GM12878 (cell line): ENCODE measurements around the gene FNDC3B. TPM values are rescaled to one million over a fixed set of nuclear protein-coding genes. Genes with fewer than 3 reads are reported as not detected.

Experiments
- ATAC-seq: fragments of 200-7000 bp; cut with Tn5 transposase; 3 replicates; pipeline ENCODE4 v1.9.1; 2020; ENCODE audit warnings: mild to moderate bottlenecking, moderate library complexity
- BruUV-seq: library from RNA; stranded (reverse); fragments of 400-500 nt; replicated peaks from 2 replicates; lab custom pipeline; 2021; lab: Mats Ljungman, UMichigan
- CTCF ChIA-PET: fragments of 300-600 bp; sonication (Branson Sonifier 250); formaldehyde crosslinking; extraction: SDS; loops from one replicate; lab custom pipeline; 2021; ENCODE audit warnings: inconsistent platforms; lab: Yijun Ruan, JAX
- POLR2A ChIA-PET: fragments of 350-600 bp; formaldehyde crosslinking; extraction: SDS; loops from one replicate; lab custom pipeline; 2021; ENCODE audit warnings: inconsistent platforms; lab: Charles Lee
- RAD21 ChIA-PET: fragments of 300-600 bp; sonication (Branson Sonifier 250); formaldehyde crosslinking; loops from one replicate; lab custom pipeline; 2023; ENCODE audit warnings: antibody characterized with exemption; ENCODE audit not compliant: unreplicated experiment; lab: Charles Lee
- SMC1A ChIA-PET: fragments of 300-600 bp; sonication (Branson Sonifier 250); formaldehyde crosslinking; loops from one replicate; lab custom pipeline; 2023; ENCODE audit not compliant: unreplicated experiment, uncharacterized antibody; lab: Charles Lee
- DNase-seq: peaks from one replicate; pipeline ENCODE4 v3.0.0-alpha.2; 2011; ENCODE audit warnings: low read depth, low spot score
- FAIRE-seq: peaks from 3 replicates; lab custom pipeline; 2011; peaks lifted over from hg19 to GRCh38; lab: Jason Lieb, UNC
- H2AFZ ChIP-seq: 2 replicates; pipeline ENCODE4 v1.6.0; 2011; ENCODE audit warnings: low read depth, low read length, control low read depth; ENCODE audit not compliant: control insufficient read depth
- H3K27ac ChIP-seq: 2 replicates; pipeline ENCODE4 v1.5.1; 2011; ENCODE audit warnings: control low read depth; ENCODE audit not compliant: control insufficient read depth, insufficient read depth
- H3K27me3 ChIP-seq, 2 experiments: replicated peaks in 1 of 2; 2 replicates each; pipeline versions ENCODE4 v1.6.0 to v1.6.1; 2011; ENCODE audit warnings: low read length in 1 of 2; ENCODE audit not compliant: control insufficient read depth in 2 of 2, insufficient read depth in 2 of 2
- H3K36me3 ChIP-seq, 2 experiments: 2 replicates each; pipeline ENCODE4 v1.5.1; 2011; ENCODE audit warnings: low read length in 1 of 2; ENCODE audit not compliant: control insufficient read depth in 2 of 2, insufficient read depth in 2 of 2
- H3K4me1 ChIP-seq: 2 replicates; pipeline ENCODE4 v1.6.1; 2011; ENCODE audit warnings: mild to moderate bottlenecking, low read length, moderate library complexity, mixed read lengths; ENCODE audit not compliant: control insufficient read depth, insufficient read depth
- H3K4me2 ChIP-seq: 2 replicates; pipeline ENCODE4 v1.6.0; 2011; ENCODE audit warnings: control low read depth; ENCODE audit not compliant: control insufficient read depth, insufficient read depth
- H3K4me3 ChIP-seq: fragments of 200-600 bp; sonication (generic); 2 replicates; pipeline ENCODE4 v1.5.1; 2016
- H3K79me2 ChIP-seq: 2 replicates; pipeline ENCODE4 v1.6.0; 2011; ENCODE audit warnings: low read length; ENCODE audit not compliant: control insufficient read depth, insufficient read depth
- H3K9ac ChIP-seq: 2 replicates; pipeline ENCODE4 v1.8.0; 2011; ENCODE audit warnings: low read length, control low read depth, mixed read lengths; ENCODE audit not compliant: control insufficient read depth, insufficient read depth
- H3K9me3 ChIP-seq: replicated peaks from 3 replicates; pipeline ENCODE4 v1.5.1; 2011; ENCODE audit warnings: mild to moderate bottlenecking, low read length; ENCODE audit not compliant: control insufficient read depth, insufficient read depth
- H4K20me1 ChIP-seq: 2 replicates; pipeline ENCODE4 v1.6.0; 2011; ENCODE audit not compliant: control insufficient read depth, insufficient read depth
- ATF7 ChIP-seq: fragments of 450-650 bp; IDR thresholded peaks from 2 replicates; pipeline ENCODE4 v1.6.1; 2016; ENCODE audit warnings: low read depth, mild to moderate bottlenecking
- EP300 ChIP-seq, 2 experiments: fragments of 150-350 bp in 1 of 2; IDR thresholded peaks; 2 replicates each; pipeline ENCODE4 v1.6.1; 2011 to 2012; ENCODE audit warnings: low read depth in 2 of 2, low read length in 2 of 2, borderline replicate concordance in 1 of 2, improper control_type of control experiment in 1 of 2, inconsistent platforms in 1 of 2; ENCODE audit not compliant: control insufficient read depth in 1 of 2
- ETV6 ChIP-seq, 2 experiments: fragments of 450-650 bp in 1 of 2; IDR thresholded peaks in 1 of 2; conservative IDR thresholded peaks in 1 of 2; 2 replicates each; pipeline ENCODE4 v1.6.1; 2014; ENCODE audit warnings: antibody characterized with exemption in 1 of 2, borderline replicate concordance in 1 of 2, low read depth in 1 of 2, mild to moderate bottlenecking in 1 of 2, moderate library complexity in 1 of 2
- FOXK2 ChIP-seq: fragments of 450-650 bp; IDR thresholded peaks from 2 replicates; pipeline ENCODE4 v1.6.1; 2017; ENCODE audit warnings: mild to moderate bottlenecking, moderate library complexity
- MTA3 ChIP-seq: IDR thresholded peaks from 2 replicates; pipeline ENCODE4 v1.6.1; 2012; ENCODE audit warnings: low read length, inconsistent platforms, borderline replicate concordance
- MYB ChIP-seq: fragments of 150-350 bp; IDR thresholded peaks from 2 replicates; pipeline ENCODE4 v1.6.1; 2014; ENCODE audit warnings: mild to moderate bottlenecking, low read depth, low read length, borderline replicate concordance
- NR2C1 ChIP-seq: fragments of 450-650 bp; IDR thresholded peaks from 2 replicates; pipeline ENCODE4 v1.6.1; 2017; ENCODE audit warnings: antibody characterized with exemption, mild to moderate bottlenecking, moderate library complexity
- NR2F1 ChIP-seq: fragments of 450-650 bp; conservative IDR thresholded peaks from 2 replicates; pipeline ENCODE4 v1.6.1; 2017; ENCODE audit warnings: mild to moderate bottlenecking
- SMARCA5 ChIP-seq: fragments of 450-650 bp; IDR thresholded peaks from 2 replicates; pipeline ENCODE4 v1.6.1; 2017; ENCODE audit warnings: mild to moderate bottlenecking
- ZBED1 ChIP-seq: IDR thresholded peaks from 2 replicates; pipeline ENCODE4 v1.6.1; 2016; ENCODE audit warnings: borderline replicate concordance
- ZNF274 ChIP-seq: IDR thresholded peaks from one replicate; pipeline ENCODE4 v1.8.0; 2011; ENCODE audit not compliant: insufficient read length, insufficient read depth
- ZNF622 ChIP-seq: fragments of 450-650 bp; IDR thresholded peaks from 2 replicates; pipeline ENCODE4 v1.6.1; 2017; ENCODE audit warnings: mild to moderate bottlenecking, inconsistent platforms
- WGBS: methylation state at CpG from one replicate; pipeline ENCODE4 v1.1.6; 2016; ENCODE audit warnings: low lambda C conversion rate; ENCODE audit not compliant: insufficient replicate concordance, insufficient coverage; ENCODE audit errors: missing lambda C conversion rate; 5-methylcytosine and 5-hydroxymethylcytosine counted together
- in situ Hi-C: fragments of 300-500 bp; cut with MboI; formaldehyde crosslinking; loops from 9 replicates; pipeline ENCODE4 v1.14.3; 2018; ENCODE audit warnings: mixed read lengths
- intact Hi-C: fragments of 100-400 bp; cut with micrococcal nuclease; formaldehyde crosslinking; loops from one replicate; pipeline ENCODE4 v1.14.2; 2022; ENCODE audit not compliant: unreplicated experiment
- polyA plus RNA-seq, 11 experiments: library from polyadenylated mRNA; depleted of rRNA in 4 of 11; unstranded in 6 of 11; stranded (reverse) in 5 of 11; fragments of >200 nt; fragmentation: Nextera tagmentation in 4 of 11; fragmentation: Illumina TruSeq in 1 of 11; extraction: Ambion mirVana in 4 of 11; extraction: Trizol in 1 of 11; gene quantifications; 1 replicate in 1 of 11; 2 replicates in 10 of 11; pipeline versions ENCODE4 v1.2.1 to v1.2.3, GENCODE V29; 2011 to 2016; ENCODE audit warnings: inconsistent platforms in 2 of 11, missing spikeins in 2 of 11, low read depth in 1 of 11
- total RNA-seq, 4 experiments: library from RNA; depleted of rRNA in 3 of 4; stranded (reverse); fragments of >200 nt in 3 of 4; fragmentation: Illumina TruSeq in 1 of 4; extraction: Trizol in 1 of 4; gene quantifications; 2 replicates each; pipeline versions ENCODE4 v1.2.1 to v1.2.3, GENCODE V29; 2013 to 2021
- TF ChIP-seq, protein P1 (sequence below): fragments of 450-650 bp; IDR thresholded peaks from 2 replicates; pipeline ENCODE4 v1.6.1; 2017; ENCODE audit warnings: borderline replicate concordance
- TF ChIP-seq, protein P2 (sequence below), 3 experiments: IDR thresholded peaks in 2 of 3; conservative IDR thresholded peaks in 1 of 3; 2 replicates each; pipeline ENCODE4 v1.5.1; 2011; ENCODE audit warnings: low read depth in 3 of 3, low read length in 3 of 3, mild to moderate bottlenecking in 3 of 3, control low read depth in 2 of 3, moderate library complexity in 2 of 3, inconsistent platforms in 1 of 3, mixed read lengths in 1 of 3; ENCODE audit not compliant: control insufficient read depth in 2 of 3, insufficient read depth in 1 of 3; ENCODE audit errors: extremely low read depth in 1 of 3
- TF ChIP-seq, protein P3 (sequence below): fragments of 450-650 bp; IDR thresholded peaks from 2 replicates; pipeline ENCODE4 v1.6.1; 2017; ENCODE audit warnings: antibody characterized with exemption, mild to moderate bottlenecking, moderate library complexity
- TF ChIP-seq, protein P4 (sequence below): fragments of 450-650 bp; IDR thresholded peaks from 2 replicates; pipeline ENCODE4 v1.6.1; 2018; ENCODE audit warnings: borderline replicate concordance, mild to moderate bottlenecking; ENCODE audit not compliant: partially characterized antibody

The FNDC3B gene
- total and polyA plus RNA-seq, 10 of the 15 experiments (the other 5 are each of a cell fraction or from before 2014, with no cell fraction given): 7.9 to 35.0 (median 18.5) TPM

DNA sequence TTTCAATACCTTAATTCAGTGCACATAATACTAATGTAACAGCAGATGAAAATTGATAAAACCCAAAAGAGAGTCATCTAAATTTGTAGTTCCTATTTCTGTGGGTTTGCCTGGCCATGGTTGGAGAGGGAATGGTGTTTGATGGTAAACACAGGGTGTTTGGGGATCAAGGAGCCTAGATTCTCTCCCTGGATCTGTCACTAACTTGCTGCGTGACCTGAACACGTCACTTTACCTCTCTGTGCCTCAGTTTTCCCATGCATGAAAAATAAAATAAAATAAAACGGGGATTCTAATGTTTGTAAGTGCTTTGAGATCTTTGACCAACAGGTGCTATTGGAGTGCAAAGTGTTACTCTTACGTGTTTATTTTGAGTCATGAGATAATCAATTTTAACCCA lies 359.1 kb downstream of the FNDC3B start:
- no peaks in the 10 kb centered on the region for H3K27me3 ChIP-seq
- H3K79me2 ChIP-seq: no peaks in the 10 kb centered on the region
- DNase-seq: no peak
- ATAC-seq: no peak
- no TSS peak for BruUV-seq
- FAIRE-seq: no peak
- no peak overlapping the region for H3K4me3 ChIP-seq
- no peak overlapping the region for H3K9ac ChIP-seq
- H4K20me1 ChIP-seq: no peaks in the 10 kb centered on the region
- peaks cover 3 to 11% of the 10 kb centered on the region in 2 experiments for H3K36me3 ChIP-seq
- 91% methylated on average over 4 of the region's 4 CpGs for WGBS
- no peak overlapping the region for H2AFZ ChIP-seq
- H3K4me1 ChIP-seq: no peaks in the 10 kb centered on the region
- CTCF ChIA-PET: interaction anchor here (1.3 to 1.7 kb wide), 5 partner anchors 8 to 63 kb away, joined by 3 to 5 read pairs (median 3); no protein-coding TSS in a partner anchor
- H3K27ac ChIP-seq: no peak overlapping the region
- no peaks in the 10 kb centered on the region for H3K9me3 ChIP-seq
- SMC1A ChIA-PET: interaction anchor here (1.1 to 1.2 kb wide), 2 partner anchors 8 to 20 kb away, joined by 3 read pairs; no protein-coding TSS in a partner anchor
- RAD21 ChIA-PET: no interaction called here
- no peak overlapping the region for H3K4me2 ChIP-seq
- POLR2A ChIA-PET: interaction anchor here (0.5 kb wide), 1 partner anchor 224 kb away, joined by 3 read pairs; no protein-coding TSS in a partner anchor
- in situ Hi-C loops (no loop called here), intact Hi-C loops (no loop called here)
- TF ChIP-seq FOXK2 (no peak), ATF7 (no peak), NR2C1 (no peak), SMARCA5 (no peak), NR2F1 (no peak), ZNF622 (no peak), MYB (no peak), ZNF274 (no peak), EP300 (IDR thresholded peaks at IDR 0.05; ENCODE audit: borderline replicate concordance in 1 of 2, control insufficient read depth in 1 of 2, low read depth in 2 of 2, low read length in 2 of 2) (no peak), MTA3 (no peak), ZBED1 (no peak), ETV6 (conservative IDR thresholded peaks at IDR 0.05 in 1 of 2, IDR thresholded peaks at IDR 0.05 in 1 of 2; ENCODE audit: borderline replicate concordance in 1 of 2, low read depth in 1 of 2) (no peak)
- TF ChIP-seq, protein P1, sequence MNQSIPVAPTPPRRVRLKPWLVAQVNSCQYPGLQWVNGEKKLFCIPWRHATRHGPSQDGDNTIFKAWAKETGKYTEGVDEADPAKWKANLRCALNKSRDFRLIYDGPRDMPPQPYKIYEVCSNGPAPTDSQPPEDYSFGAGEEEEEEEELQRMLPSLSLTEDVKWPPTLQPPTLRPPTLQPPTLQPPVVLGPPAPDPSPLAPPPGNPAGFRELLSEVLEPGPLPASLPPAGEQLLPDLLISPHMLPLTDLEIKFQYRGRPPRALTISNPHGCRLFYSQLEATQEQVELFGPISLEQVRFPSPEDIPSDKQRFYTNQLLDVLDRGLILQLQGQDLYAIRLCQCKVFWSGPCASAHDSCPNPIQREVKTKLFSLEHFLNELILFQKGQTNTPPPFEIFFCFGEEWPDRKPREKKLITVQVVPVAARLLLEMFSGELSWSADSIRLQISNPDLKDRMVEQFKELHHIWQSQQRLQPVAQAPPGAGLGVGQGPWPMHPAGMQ: no peak
- TF ChIP-seq, protein P2, sequence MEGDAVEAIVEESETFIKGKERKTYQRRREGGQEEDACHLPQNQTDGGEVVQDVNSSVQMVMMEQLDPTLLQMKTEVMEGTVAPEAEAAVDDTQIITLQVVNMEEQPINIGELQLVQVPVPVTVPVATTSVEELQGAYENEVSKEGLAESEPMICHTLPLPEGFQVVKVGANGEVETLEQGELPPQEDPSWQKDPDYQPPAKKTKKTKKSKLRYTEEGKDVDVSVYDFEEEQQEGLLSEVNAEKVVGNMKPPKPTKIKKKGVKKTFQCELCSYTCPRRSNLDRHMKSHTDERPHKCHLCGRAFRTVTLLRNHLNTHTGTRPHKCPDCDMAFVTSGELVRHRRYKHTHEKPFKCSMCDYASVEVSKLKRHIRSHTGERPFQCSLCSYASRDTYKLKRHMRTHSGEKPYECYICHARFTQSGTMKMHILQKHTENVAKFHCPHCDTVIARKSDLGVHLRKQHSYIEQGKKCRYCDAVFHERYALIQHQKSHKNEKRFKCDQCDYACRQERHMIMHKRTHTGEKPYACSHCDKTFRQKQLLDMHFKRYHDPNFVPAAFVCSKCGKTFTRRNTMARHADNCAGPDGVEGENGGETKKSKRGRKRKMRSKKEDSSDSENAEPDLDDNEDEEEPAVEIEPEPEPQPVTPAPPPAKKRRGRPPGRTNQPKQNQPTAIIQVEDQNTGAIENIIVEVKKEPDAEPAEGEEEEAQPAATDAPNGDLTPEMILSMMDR (IDR thresholded peaks at IDR 0.05 in 2 of 3, conservative IDR thresholded peaks at IDR 0.05 in 1 of 3; ENCODE audit: control insufficient read depth in 2 of 3, extremely low read depth in 1 of 3, insufficient read depth in 1 of 3, low read depth in 3 of 3, low read length in 3 of 3): no peak
- TF ChIP-seq, protein P3, sequence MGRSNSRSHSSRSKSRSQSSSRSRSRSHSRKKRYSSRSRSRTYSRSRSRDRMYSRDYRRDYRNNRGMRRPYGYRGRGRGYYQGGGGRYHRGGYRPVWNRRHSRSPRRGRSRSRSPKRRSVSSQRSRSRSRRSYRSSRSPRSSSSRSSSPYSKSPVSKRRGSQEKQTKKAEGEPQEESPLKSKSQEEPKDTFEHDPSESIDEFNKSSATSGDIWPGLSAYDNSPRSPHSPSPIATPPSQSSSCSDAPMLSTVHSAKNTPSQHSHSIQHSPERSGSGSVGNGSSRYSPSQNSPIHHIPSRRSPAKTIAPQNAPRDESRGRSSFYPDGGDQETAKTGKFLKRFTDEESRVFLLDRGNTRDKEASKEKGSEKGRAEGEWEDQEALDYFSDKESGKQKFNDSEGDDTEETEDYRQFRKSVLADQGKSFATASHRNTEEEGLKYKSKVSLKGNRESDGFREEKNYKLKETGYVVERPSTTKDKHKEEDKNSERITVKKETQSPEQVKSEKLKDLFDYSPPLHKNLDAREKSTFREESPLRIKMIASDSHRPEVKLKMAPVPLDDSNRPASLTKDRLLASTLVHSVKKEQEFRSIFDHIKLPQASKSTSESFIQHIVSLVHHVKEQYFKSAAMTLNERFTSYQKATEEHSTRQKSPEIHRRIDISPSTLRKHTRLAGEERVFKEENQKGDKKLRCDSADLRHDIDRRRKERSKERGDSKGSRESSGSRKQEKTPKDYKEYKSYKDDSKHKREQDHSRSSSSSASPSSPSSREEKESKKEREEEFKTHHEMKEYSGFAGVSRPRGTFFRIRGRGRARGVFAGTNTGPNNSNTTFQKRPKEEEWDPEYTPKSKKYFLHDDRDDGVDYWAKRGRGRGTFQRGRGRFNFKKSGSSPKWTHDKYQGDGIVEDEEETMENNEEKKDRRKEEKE: no peak
- TF ChIP-seq, protein P4, sequence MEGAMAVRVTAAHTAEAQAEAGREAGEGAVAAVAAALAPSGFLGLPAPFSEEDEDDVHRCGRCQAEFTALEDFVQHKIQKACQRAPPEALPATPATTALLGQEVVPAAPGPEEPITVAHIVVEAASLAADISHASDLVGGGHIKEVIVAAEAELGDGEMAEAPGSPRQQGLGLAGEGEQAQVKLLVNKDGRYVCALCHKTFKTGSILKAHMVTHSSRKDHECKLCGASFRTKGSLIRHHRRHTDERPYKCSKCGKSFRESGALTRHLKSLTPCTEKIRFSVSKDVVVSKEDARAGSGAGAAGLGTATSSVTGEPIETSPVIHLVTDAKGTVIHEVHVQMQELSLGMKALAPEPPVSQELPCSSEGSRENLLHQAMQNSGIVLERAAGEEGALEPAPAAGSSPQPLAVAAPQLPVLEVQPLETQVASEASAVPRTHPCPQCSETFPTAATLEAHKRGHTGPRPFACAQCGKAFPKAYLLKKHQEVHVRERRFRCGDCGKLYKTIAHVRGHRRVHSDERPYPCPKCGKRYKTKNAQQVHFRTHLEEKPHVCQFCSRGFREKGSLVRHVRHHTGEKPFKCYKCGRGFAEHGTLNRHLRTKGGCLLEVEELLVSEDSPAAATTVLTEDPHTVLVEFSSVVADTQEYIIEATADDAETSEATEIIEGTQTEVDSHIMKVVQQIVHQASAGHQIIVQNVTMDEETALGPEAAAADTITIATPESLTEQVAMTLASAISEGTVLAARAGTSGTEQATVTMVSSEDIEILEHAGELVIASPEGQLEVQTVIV: no peak
